OCI-LY7 (cell line): ENCODE measurements around the gene AATK.

Source experiments
- CTCF ChIP-seq: fragments of 200-600 bp; sonication (generic); conservative IDR thresholded peaks from 2 replicates; pipeline ENCODE4 v1.5.1; 2014; ENCODE audit warnings: mild to moderate bottlenecking, antibody characterized with exemption, low read length, moderate library complexity, mixed read lengths
- EZH2phosphoT487 ChIP-seq: fragments of 200-600 bp; sonication (generic); IDR thresholded peaks from 2 replicates; pipeline ENCODE4 v1.6.1; 2018; ENCODE audit warnings: low read depth, borderline replicate concordance, mild to moderate bottlenecking, mixed run types, antibody characterized with exemption, low read length, moderate library complexity, mixed read lengths

DNA sequence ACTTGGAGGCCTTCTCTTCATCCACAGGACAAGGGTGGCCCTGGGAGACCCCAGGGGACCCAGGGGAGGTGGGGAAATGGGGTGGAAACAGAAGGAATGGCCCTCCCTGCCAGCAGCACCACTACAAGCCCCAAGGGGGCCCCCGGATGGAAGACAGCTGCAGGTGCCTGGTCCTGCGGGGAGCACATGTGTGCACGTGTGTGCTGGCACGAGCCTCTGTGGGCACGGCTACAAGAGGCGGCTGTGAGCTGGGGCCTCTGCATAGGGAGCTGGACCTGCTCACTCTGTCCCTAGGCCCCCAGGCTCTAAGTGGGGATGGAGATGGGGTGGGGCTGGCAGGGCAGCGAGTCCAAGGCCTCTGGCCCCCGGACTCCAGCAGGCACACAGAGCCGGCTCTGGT is 13.2 kb upstream of the AATK start:
- 0 out of 2 replicates have a peak, but pooled peaks have one; percentile 10 for TF ChIP-seq CTCF
- TF ChIP-seq EZH2phosphoT487, result no peak
